ENCODE data around the gene SYNC.
"Not testable (repeated sequence)": the region's sequence is repeated elsewhere in the genome, so short reads cannot be mapped to it uniquely, and the experiment has no call there.

Gene SYNC

GRCh38 chr1:32635508-32636277 is 66.9 kb downstream of the SYNC start:
- ChIA-PET CTCF (interaction anchor here (0.6 kb wide), 1 partner anchor 115 kb away, joined by 3 read pairs; no protein-coding TSS in a partner anchor), POLR2A (ENCODE audit: low non-redundant PET) (interaction anchor here (0.6 kb wide), 1 partner anchor 24 kb away, joined by 3 read pairs; no protein-coding TSS in a partner anchor)
- DNase-seq (ENCODE audit: low spot score), result no peak
- TF ChIP-seq CTCF (conservative IDR thresholded peaks at IDR 0.05; ENCODE audit: low read depth), result no peak
- no peak overlapping the region for H3K27ac ChIP-seq

- POLR2A ChIA-PET (ENCODE audit: low non-redundant PET), result no interaction called here
- CTCF ChIA-PET, result no interaction called here
- H3K27ac ChIP-seq, result no peak overlapping the region
- no peak for DNase-seq (ENCODE audit: low spot score)
- TF ChIP-seq CTCF (conservative IDR thresholded peaks at IDR 0.05; ENCODE audit: low read depth), result no peak
Measured at GRCh38 chr1:32632829-32633228, 69.7 kb downstream of the SYNC start.

GRCh38 chr1:32630173-32630572 is 72.4 kb downstream of the SYNC start:
- CTCF ChIA-PET, result interaction anchor here (0.7 kb wide), 1 partner anchor 72 kb away, joined by 4 read pairs; no protein-coding TSS in a partner anchor
- H3K27ac ChIP-seq; DNase-seq (ENCODE audit: low spot score); POLR2A ChIA-PET (ENCODE audit: low non-redundant PET): not testable (repeated sequence)

Measured in RWPE1 (cell line).